Astrocyte of the cerebellum (primary cell): Measurements from ENCODE around the gene TBRG4.

ENCODE experiments used
- DNase-seq: peaks from one replicate; pipeline ENCODE4 v3.0.0-alpha.2; 2011; ENCODE audit warnings: low read depth
- H3K4me3 ChIP-seq: 2 replicates; pipeline ENCODE4 v1.5.1; 2011; ENCODE audit warnings: mild to moderate bottlenecking, low read depth, low read length, moderate library complexity
- in situ Hi-C: cut with HindIII; loops from 2 replicates; pipeline ENCODE4 v1.10.0; 2017; ENCODE audit warnings: low sequenced_read_pairs
- TF ChIP-seq, protein P1 (sequence below): IDR thresholded peaks from 2 replicates; pipeline ENCODE4 v1.5.1; 2012; ENCODE audit warnings: low read length, low read depth, moderate library complexity, mild to moderate bottlenecking; ENCODE audit errors: missing control alignments

The TBRG4 gene

DNA sequence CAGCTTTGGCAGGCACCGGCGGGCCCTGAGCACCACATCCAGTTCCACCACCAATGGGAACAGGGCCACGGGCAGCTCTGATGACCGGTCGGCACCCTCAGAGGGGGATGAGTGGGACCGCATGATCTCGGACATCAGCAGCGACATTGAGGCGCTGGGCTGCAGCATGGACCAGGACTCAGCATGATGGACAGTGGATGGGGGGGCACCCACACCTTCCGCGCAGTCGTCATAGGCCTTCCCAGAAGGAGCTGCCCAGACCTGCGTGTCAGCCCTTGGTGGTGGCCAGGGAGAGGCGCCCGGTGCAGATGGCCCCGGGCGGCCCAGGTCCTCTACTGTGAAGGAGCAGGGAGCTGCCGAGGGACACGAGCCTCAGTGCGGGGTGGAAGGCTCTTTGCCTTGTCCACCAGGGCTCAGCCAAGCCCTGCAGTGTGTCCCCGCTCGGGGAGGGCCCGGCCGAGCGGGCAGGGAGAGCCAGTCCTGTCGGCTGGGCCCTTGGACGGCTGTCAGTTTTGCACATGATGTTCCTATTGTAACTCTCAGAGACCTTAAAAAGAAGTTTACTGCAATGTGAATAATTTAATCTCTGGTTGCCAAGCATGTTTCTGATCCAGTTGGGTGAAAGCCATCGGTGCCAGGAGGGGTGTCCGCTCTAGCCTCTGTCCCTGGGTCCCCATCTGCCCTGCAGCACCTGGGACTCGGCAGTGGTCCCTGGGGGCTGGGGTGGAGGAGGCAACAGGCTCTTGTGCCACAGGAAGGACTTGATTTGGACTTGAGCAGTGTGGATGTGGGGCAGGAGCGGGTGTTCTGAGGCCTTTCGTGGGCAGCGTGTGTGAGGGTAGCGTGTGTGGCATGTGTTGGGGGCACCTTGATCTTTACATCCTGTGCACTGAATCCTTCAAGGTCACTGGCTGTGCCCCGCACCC, 35.4 kb downstream of the TBRG4 start:
- TF ChIP-seq, protein P1, sequence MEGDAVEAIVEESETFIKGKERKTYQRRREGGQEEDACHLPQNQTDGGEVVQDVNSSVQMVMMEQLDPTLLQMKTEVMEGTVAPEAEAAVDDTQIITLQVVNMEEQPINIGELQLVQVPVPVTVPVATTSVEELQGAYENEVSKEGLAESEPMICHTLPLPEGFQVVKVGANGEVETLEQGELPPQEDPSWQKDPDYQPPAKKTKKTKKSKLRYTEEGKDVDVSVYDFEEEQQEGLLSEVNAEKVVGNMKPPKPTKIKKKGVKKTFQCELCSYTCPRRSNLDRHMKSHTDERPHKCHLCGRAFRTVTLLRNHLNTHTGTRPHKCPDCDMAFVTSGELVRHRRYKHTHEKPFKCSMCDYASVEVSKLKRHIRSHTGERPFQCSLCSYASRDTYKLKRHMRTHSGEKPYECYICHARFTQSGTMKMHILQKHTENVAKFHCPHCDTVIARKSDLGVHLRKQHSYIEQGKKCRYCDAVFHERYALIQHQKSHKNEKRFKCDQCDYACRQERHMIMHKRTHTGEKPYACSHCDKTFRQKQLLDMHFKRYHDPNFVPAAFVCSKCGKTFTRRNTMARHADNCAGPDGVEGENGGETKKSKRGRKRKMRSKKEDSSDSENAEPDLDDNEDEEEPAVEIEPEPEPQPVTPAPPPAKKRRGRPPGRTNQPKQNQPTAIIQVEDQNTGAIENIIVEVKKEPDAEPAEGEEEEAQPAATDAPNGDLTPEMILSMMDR, result no peak
- no peak for DNase-seq
- no peak overlapping the region for H3K4me3 ChIP-seq
- in situ Hi-C loops, result no loop called here

DNA sequence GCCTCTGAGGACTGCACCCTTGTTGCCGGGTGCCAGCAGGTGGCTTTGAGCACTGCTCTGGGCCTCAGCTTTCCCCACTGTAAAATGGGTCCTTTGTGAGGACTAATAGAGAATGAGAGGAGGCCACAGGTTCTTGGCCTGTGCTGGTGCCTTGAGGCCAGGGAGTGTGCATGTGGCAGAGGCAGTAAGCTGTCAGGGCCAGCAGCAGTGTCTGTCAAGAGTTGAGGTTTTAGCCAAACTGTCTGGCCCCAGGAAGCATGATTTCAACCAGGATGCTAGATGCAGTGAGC, 36.2 kb downstream of the TBRG4 start:
- no peak overlapping the region for H3K4me3 ChIP-seq
- DNase-seq, result no peak
- in situ Hi-C loops, result no loop called here
- TF ChIP-seq, protein P1, result no peak

DNA sequence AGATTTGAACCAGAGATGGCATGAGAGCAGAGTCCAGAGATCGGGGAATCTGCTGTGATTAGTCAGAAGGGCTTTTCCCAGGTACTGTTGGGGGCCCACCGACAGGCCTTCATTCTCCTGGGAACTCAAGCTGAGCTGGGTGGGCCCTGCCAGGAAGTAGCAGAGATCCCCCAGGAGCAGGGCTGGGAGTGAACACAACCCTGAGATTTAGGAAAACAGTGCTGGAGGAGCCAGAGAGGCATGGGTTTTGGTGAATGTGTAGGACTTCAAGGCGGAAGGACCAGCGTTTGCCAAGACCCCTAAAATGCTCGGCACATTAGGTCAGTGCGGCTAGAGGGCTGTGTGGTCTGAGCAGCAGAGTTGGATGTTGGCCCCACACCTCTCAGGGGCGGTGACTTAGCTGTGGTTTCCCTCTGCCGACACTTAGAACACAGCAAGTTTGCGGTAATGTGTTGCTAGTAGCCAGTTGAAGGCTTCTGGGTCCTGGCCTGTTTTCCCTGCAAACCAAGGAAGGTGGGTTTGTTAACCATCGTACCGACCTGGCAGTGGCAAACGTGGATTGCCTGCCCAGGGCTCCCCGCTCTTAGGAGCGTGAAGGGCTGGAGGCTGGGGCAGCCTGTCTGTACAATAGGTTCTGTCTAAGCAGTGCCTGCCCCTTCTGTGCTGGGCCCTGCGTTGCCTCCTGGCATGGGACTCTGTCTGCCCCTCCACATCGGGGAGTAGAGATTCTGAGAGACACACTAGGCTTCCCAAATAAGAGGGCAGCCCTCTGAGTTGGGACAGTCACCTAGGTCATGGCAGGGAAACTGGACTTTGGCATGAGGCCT, 36.8 kb downstream of the TBRG4 start:
- H3K4me3 ChIP-seq, result no peak overlapping the region
- TF ChIP-seq, protein P1, result no peak
- DNase-seq, result no peak
- in situ Hi-C loops, result no loop called here

DNA sequence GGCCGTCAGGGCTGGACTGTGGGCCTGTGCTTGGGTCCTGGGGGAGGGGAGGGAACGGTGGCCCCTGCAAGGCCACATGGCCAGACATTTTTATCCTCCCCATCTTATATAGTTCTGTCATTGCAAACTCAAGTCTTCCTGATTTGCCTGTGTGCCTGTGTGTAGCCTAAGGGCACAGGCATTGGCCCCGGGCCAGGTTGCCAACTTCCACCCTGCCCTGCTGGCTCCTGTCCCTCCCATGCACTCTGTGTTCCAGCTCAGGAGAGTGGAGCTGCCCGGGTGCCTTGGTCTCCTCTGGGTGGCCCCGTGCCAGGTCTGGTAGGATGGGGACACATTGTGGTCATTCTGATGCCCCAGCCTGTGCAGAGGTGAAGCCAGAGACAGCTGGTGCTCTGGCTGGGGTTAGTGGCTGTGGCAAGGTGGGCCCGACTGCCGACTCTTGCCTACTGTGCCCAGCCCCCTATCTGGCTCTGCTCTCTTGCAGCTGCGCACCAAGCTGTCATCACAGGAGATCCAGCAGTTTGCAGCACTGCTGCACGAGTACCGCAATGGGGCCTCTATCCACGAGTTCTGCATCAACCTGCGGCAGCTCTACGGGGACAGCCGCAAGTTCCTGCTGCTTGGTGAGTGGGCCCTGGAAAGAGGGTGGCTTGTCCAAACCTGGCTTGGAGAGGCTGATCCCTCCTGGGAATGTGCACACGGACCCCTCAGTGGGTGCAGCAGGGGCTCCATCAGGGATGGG, 37.5 kb downstream of the TBRG4 start:
- TF ChIP-seq, protein P1, result no peak
- in situ Hi-C loops, result no loop called here
- H3K4me3 ChIP-seq, result no peak overlapping the region
- DNase-seq, result no peak

DNA sequence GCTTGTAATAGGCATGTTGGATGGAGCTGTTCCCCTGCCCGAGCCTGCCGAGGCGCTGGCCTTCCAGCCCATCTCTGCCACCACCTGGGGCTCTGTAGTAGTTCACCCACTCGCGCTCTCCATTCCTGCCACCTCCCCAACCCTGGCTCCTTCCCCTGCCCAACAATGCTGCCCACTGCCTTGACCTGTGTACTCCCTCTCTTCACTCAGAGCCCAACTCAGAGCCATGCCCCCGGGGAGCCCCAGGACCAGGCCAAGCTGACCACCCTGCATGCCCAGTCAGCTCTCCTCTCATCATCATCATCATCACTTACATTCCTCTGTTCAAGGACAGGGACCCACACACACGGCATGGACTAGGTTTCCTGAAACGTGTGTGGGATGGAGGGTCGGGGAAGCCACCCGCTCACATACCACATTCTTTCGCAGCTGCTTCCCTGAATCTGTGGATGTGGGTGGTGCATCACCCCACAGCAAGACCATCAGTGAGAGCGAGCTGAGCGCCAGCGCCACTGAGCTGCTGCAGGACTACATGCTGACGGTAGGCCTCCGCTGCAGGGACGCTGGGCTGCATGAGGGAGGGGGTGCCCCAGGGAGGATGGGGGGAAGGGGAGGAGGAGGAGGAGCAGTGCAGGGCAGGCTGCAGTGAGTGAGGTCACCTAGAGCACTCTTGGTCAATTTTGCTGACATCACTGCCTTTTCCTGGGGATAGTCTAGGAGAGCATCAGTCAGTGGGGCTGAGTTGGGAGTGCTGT, 38.3 kb downstream of the TBRG4 start:
- TF ChIP-seq, protein P1, result no peak
- no peak for DNase-seq
- in situ Hi-C loops, result no loop called here
- H3K4me3 ChIP-seq, result no peak overlapping the region
